HG03064 (cell line): ENCODE measurements around the gene CRYL1.

ENCODE experiments used
- ATAC-seq: cut with Tn5 transposase; IDR thresholded peaks from one replicate; pipeline ENCODE4 v1.9.1; 2021; ENCODE audit warnings: low read depth; ENCODE audit not compliant: unreplicated experiment

The CRYL1 gene

DNA sequence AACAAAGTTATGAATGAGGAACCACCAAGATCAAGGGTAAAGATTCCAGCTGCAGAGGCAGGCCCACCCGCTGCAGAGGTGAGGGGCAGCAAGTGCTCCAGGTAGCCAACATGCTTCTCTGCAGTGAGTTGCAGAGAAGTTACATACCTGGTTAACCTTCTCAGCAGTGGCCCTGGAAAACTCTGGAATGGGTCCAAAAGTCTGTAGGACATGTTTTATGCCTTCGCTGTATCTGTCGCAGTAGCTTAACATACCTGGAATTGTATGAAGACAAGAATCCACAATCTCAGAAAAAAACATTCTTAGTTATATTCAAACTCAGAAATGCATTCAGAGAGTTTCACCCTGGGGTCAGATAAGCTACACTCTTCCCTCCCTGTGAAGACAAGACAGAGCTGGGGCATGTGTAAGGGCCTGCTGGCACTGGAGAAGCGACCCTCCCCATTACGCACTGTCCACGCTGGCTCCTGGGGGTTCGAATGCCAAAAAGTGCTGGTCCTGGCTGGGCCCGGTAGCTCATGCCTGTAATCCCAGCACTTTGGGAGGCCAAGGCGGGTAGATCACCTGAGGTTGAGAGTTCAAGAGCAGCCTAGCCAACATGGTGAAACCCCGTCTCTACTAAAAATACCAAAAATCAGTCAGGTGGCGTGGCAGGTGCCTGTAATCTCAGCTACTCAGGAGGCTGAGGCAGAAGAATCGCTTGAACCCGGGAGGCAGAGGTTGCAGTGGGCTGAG is 121.0 kb downstream of the CRYL1 start:
- no peak for ATAC-seq

DNA sequence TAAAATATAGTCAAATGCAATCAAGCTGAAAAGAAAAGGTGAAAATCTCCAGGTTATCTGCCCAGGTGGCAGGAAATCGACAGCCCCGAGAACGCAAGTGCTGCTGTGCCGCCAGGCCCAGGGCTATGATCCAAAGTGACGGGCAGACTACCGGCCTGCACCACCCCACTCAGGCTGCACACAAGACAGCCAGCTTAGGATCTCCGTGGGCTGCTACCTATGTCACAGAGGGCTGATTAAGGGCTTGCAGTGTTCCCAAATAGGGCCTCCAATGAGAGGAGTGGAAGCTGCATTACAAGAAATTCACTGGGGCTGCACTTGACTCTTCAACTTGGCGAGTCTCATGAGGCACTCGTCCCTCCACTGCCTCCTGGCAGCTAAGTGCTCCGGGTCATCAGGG is 121.8 kb downstream of the CRYL1 start:
- no peak for ATAC-seq

DNA sequence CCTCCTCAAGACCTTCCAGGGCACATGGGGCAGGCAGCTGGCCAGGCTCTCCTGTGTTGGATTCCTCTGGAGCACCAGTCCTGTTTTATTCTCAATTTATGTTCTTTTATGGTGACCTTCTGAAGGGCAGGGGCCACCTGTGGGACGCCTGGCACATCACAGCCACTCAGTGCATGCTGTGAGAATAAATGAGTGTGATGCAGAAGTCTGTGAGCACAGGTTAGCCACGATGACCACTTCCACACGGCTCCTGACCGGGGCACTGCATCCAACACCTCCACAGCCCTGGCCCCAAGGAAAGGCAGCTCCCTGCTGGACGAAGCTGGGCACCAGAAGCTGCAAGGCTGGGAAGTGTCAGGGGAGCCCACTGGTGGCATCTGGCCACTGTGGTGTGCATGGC is 122.8 kb downstream of the CRYL1 start:
- no peak for ATAC-seq

DNA sequence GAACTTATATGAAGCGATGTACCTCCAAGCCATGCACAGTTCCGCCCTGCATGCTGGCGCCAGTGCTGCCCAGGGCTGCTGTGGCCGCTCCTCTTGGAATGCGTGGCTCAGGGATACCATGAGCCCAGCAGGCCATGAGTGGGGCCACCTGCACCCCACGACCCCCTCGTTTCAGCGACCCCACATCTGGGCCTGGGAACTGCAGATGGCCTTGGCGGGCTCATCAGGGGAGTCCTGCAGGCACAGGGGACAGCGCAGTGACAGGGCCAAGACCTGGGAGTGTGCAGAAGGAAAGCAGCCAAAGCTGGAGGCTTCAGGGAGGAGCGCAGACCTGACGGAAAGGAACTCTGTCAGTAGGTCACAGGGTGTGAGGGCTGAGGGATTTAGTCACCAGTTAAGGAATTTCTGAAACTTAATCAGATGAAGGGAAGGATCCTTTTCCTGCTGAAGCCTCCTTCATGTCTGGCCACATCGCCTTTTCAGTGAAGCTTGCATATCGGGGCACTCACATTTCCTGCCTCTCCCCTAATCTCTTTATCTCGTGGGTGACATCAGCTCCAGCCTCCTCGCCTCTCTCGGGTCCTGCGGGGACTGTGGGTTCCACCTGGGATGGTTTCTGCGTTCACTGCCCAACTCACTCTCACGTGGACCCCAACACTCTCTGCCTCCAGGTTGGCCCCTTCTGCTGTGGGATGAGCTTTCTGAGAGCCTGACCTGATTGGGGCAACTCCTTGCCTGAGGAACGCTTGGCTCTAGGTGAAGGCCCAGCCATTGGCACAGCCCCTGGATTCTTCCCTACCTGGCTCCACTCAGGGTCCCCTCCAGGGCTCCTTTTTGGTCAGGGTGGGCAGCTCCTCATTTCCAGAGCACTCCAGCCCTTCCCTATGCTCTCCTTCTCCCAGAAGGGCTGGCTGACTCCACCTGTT is 123.5 kb downstream of the CRYL1 start:
- no peak for ATAC-seq

DNA sequence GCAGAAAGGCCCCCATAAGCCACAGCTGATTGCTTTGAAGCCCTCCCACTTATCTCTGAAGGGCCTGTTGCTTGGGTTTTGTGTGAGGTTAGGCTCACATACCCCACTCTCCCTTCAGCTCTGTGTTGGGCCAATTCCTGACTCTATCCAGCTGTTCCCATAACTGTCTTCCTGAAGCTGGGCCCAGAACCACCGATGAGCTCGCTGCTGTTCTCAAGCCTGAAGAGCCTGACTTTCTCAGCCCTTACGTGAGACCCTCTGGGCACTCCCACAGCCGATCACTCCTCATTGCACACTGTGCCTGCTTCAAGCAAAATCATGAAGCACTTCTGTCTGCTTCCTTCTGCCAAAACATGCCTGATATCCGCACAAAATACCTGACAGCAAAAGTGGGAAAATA is 124.1 kb downstream of the CRYL1 start:
- ATAC-seq, result no peak

DNA sequence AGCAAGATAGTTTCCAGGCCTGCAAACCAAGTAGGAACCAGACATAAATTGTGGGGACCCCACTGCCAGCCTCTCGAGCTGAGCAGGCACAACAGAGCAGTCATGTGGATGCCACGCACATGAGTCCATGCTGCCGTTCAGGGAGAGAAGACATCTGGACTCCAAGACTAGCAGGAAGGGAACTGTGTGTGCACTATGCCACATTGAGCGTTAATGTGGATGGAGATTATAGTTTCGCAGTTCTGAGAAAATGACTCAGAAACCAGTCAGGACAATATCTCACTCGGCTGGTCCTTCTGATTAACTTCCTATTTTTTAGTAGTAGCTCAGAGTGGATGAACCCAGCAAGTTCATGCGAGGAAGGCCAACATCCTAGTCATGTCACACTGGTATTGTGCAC is 124.9 kb downstream of the CRYL1 start:
- ATAC-seq, result no peak

DNA sequence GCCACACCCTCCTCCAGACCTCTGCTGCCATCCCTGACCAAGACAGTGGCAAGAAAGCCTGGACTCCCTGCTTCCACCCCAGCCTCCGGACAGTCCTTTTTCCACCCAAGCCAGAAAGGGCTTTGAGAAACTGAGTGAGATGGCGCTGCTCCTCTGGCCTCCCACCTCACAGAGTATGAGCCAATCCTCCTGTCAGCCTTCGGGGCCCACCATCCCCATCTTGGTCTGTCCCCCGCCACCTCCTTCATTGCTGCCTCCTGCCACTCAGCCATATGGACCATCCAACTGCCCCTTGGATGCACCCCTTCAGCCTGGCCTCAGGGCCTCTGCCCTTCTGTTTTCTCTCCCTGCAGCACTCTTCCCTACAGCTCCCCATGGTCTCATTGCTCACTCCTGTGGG is 125.7 kb downstream of the CRYL1 start:
- no peak for ATAC-seq

DNA sequence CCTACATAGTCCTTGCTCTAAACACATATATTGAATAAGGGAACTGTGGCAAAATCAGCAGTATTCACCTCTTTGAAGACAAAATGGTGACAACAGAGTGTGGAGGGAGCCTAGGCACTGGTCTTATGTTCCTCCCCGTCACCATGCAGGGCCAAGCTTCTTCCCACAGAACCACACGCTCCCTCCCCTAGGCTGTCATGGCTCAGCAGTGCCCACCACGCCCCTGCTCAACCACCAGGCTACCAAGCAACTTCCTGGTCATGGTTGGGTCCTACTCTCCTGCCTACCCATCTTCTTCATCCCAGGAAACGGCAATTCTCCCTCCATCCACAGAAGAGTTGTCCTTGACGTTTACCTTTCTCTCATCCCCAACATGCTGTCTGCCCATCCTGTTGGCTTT is 126.1 kb downstream of the CRYL1 start:
- ATAC-seq, result no peak

DNA sequence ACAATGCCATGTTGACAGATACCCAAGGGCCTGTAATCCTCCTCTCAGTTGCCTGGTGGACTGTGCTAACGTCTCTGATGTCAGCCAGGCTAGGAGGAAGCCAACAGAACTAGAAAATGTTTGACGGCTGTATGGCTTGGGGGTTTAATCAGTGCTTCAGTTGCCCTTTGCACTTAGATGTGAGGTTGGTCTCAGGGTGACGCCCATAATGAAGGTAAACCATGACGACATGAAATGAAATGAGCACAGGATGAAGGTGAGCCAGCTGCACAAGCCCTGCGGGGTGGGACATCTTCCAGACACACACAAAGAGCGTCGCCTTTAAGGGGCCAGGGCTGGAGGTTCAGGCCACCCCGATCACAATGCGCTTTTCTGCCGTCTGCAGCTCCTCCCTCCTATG is 127.2 kb downstream of the CRYL1 start:
- ATAC-seq, result no peak

DNA sequence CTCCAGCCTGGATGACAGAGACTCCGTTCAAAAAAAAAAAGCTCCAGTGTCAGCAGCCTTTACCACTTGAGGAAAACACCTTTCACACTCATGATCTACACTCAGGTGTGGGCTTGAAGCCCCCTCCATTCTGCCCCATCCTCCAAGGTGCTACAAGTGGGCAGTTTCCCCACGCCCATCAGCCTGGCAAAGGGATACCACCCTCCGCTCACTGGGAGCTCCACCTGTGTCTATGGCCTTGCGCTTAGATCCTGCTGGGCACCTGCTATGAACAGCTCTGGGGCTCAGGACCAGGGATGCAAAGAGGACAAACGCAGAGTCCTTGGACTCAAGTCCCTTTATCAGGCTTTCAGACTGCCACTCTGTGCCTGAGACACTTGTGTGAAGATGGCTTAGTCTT is 127.8 kb downstream of the CRYL1 start:
- ATAC-seq, result no peak

DNA sequence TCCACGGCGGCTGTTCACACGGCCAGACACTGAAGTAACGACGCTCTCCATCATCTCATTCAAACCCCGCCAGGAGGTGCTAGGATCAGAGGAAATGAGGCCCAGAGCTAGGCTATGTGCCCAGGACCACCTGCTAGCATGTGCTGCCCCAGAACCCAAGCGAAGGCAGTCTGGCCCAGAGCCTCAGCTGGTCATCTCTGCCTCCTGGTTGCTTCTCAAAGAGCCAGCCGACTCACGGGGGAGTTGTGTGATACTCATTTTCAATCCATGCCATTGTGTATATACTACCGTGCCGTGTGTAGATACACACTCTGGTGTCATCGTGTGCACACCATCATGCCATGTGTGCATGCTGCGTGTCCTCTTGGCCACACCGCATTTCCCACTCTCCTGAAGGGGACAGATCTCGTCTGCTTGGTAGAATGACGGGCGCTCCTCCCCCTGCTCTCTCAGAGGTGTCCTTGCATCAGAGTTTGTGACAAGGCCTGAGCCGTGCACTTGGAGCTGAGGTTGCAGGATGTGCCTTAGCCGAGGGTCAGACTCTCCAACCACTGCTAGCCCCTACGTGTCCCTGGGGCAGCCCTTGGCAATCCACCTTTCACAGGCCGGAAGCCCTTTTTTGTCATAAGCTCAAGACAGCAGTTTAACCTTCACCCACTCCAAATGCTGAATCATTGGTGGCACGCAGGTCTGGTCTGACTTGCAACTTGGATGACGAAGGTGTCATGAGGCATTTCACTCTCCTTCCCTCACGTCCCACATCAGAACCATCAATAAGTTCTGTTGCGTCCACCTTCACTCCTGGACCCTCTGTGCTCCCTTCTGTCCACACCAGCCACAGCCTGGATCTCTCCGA is 130.4 kb downstream of the CRYL1 start:
- no peak for ATAC-seq

DNA sequence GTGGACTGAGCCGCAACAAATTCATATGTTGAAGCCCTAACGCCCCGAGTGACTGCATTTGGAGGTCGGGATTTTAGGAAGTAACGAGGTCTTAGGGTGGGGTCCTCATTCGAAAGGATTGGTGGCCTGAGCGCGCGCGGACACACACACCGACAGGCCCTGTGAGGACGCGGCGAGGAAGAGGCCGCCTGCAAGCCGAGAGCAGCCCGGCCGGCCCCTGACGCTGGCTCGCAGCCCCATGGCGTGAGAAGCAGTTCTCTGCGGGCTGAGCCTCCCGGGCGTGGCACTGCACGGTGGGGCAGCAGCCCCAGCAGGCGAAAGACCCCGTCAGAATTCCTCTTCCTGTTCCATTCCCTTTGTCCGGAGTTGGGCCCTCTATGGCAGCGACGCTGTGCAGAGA is 131.2 kb downstream of the CRYL1 start:
- ATAC-seq, result no peak

DNA sequence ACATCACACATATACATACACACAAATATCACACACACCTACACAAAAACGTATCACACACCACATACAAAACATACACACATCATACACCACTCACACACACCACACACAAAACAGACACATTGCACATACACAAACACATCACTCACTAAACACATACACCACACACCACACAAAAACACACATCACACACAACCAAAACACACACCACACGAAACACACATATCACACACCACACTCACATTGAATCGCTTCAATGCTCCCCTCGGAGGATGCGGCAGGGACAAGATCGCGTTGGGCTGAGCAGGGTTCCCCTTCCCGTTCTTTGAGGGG is 131.5 kb downstream of the CRYL1 start:
- no peak for ATAC-seq

DNA sequence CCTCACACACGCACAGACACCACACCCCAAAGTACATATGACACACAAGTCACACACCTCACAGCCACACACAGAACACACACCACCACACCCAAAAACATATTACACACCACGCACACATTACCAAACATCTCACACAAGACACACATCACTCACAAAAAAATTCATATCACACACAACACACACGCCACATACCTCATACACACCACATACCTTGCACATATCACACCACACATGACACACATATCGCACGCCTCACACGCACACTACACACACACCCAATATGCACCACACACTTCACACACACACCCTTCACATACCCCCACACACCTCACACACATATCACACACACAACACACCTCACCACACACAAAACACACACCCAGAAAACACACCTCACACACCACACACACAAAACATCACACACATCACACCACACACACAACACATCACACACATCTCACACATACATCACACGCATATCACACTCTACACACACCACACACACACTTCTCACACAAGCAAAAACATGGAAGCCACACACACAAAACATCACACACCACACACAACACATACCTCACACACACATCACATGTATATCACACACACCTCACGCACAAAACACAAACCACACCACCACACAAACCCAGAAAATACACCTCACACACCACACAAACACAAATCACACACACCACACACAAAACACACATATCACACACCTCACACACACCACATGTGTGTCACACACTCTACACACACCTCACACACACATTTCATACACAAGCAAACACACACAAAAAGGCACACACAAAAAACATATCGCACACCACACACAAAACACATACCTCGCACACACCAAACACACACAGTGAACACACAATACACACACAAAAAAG is 132.1 kb downstream of the CRYL1 start:
- no peak for ATAC-seq

DNA sequence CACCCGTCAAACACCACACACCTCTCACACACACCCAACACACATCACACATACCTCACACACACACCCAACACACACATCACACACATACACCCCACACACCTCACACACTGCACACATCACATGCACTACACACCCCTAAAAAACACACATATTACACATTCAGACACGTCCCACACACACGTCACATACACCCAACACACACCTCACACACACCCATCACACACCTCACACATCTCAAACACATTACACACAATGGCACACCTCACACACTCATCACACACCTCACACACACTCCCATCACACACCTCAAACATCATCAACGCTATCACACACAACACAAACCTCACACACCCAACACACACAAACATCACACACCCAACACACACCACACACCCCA is 133.1 kb downstream of the CRYL1 start:
- ATAC-seq, result no peak

DNA sequence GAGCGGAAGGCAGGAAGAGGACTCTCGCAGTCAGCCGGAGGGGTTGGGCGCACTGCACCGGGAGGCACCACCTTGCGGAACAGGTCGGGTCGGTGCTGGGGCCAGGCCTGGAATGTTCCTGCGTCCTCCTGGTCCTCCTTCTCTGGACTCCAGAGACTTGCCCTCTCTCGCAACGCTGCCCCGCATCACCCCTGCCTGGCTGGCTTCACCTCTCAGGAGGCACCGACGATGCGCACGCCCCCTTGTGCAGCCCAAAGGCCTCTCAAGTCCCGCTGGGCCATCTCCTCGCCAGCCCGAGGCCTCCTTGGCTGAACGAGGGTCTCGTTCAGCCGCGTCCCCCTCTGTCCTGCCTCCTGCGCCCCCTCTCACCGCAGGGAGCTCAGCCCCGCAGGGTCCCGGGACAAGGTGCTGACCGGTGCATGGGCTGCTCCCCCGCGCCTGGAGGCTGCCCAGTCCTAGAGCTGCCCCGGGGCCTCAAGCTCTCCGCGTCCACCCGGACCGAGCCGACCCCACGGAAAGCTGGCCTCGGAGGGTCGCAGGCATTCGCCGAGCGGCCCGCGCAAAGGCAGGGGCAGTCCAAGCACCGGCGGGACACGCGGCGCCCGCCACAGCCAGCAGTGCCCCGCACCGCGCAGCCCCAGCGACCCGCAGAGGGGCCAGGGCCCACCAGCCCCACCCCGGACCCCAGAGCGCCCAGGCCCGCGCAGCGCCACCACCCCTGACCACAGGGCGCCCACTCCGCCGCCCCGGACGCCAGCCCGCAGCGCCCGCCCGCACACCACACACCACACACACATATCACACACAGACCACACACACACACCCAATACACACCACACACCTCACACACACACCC is 133.8 kb downstream of the CRYL1 start:
- no peak for ATAC-seq

DNA sequence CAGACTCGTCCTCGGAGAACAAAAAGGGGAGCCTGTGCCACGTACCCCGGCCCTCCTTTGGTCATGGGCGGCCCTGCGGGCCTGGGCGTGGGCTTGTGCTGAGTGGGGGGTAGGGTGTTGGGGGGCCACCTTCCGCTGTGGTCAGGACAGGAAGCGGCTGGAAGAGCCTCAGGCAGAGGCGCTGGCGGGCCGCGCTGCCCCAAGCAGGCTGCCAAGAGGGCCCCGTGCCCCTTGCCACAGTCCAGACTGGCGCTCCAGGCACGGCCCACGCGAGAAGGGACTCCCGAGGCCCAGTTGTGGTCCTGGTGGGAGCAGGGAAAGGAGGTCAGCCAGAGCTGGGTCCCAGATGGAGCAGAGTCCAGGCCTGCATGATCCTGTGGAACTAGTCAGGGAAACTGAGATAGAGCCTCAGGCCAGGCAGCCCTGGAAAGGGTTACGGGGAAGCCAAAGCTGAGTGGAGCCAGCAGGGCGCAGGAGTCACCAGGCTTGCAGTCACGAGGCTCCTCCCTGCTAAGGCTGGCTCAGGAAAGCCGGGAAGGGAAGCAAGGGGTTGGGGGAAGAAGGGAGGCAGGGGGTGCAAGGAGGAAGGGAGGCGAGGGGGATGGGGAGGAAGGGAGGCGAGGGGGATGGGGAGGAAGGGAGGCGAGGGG is 135.0 kb downstream of the CRYL1 start:
- no peak for ATAC-seq

DNA sequence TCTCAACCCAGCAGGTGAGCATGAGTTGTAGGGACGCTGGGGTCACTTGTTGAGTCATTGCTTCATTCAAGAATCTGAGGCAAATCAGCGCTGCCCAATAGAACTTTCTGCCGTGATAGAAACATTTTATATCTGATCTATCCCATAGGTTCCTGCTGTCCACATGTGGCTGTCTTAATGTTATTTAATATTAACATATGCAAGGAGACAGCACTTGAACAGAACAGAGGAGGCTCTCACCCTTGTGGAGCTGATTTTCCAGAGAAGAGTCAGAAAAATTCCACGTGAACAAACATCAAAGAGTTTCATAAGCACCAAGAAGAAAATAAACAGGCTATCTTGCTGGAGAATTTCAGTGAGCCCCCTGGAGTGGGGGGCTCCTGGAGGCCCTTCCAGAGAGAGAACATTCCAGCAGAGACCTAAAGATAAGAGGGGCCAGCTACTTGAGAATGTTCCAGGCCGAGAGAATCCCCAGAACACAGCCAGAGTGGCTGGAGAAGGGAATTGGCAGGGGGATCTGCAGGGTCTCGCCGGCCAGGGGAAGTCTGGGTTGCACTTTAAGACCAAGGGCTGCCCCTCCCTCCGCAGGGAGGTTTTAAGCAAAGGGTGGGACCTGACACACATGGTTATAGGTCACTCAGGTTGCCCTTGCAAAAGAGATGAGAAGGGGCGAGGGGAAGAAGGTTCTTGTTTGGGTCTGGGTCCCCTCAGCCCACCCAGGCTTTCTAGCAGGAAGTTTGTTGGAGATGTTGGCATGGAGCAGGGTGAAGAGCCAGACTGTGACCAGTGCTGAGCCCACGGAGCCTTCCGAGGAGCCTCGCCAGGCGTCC is 135.7 kb downstream of the CRYL1 start:
- no peak for ATAC-seq
